C4-2B (cell line): ENCODE results near the gene PCDH15.

Source experiments
- ZFX ChIP-seq: fragments of 450-650 bp; IDR thresholded peaks from 2 replicates; pipeline ENCODE4 v1.6.1; 2017
- TF ChIP-seq, protein P1 (sequence below): fragments of 450-650 bp; conservative IDR thresholded peaks from 2 replicates; pipeline ENCODE4 v1.5.1; 2017; ENCODE audit warnings: mild to moderate bottlenecking

GRCh38 chr10:54576541-54576940, 224.5 kb downstream of the PCDH15 start:
- TF ChIP-seq, protein P1, sequence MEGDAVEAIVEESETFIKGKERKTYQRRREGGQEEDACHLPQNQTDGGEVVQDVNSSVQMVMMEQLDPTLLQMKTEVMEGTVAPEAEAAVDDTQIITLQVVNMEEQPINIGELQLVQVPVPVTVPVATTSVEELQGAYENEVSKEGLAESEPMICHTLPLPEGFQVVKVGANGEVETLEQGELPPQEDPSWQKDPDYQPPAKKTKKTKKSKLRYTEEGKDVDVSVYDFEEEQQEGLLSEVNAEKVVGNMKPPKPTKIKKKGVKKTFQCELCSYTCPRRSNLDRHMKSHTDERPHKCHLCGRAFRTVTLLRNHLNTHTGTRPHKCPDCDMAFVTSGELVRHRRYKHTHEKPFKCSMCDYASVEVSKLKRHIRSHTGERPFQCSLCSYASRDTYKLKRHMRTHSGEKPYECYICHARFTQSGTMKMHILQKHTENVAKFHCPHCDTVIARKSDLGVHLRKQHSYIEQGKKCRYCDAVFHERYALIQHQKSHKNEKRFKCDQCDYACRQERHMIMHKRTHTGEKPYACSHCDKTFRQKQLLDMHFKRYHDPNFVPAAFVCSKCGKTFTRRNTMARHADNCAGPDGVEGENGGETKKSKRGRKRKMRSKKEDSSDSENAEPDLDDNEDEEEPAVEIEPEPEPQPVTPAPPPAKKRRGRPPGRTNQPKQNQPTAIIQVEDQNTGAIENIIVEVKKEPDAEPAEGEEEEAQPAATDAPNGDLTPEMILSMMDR = no peak
- TF ChIP-seq ZFX = no peak
